ENCODE data around the gene AMBRA1. TPM values are rescaled to one million over a fixed set of nuclear protein-coding genes. Genes with fewer than 3 reads are reported as not detected.

Gene AMBRA1
- polyA plus RNA-seq, 1 experiment = 12.8 TPM

DNA sequence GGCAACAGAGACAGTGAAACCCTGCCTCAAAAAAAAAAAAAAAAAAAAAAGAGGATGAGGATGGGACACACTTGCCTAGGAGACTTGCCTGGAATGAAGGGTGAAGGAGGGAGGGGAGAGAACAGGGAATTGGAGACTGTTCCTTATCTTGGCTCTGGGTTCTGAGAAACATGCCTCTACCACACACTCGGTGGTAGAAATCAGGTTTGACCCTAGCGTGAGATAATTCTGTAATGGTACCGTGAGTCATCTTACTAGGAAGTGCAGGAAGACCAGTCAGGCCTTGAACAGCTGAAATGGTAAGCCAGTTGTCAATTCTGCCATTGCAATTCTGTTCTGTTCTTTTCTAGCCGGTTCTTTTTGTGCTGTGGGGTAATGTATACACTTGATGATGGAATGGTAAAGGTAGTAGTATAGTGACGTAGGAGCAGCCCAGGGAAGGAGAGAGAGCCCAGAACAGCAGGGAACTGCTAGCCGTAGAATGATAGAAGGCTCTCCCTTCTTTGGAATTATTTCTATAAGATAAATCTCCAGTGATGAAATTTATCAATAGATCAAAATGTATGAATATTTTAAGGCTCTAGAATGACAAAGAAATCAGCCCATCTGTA lies 3.9 kb upstream of the AMBRA1 start:
- DNase-seq (ENCODE audit: low read depth) = no peak
- H3K4me3 ChIP-seq (ENCODE audit: low read depth, low read length) = no peak overlapping the region
- H3K27me3 ChIP-seq (ENCODE audit: control insufficient read depth, insufficient read depth, low read length) = no peaks in the 10 kb centered on the region
- TF ChIP-seq, protein P1, sequence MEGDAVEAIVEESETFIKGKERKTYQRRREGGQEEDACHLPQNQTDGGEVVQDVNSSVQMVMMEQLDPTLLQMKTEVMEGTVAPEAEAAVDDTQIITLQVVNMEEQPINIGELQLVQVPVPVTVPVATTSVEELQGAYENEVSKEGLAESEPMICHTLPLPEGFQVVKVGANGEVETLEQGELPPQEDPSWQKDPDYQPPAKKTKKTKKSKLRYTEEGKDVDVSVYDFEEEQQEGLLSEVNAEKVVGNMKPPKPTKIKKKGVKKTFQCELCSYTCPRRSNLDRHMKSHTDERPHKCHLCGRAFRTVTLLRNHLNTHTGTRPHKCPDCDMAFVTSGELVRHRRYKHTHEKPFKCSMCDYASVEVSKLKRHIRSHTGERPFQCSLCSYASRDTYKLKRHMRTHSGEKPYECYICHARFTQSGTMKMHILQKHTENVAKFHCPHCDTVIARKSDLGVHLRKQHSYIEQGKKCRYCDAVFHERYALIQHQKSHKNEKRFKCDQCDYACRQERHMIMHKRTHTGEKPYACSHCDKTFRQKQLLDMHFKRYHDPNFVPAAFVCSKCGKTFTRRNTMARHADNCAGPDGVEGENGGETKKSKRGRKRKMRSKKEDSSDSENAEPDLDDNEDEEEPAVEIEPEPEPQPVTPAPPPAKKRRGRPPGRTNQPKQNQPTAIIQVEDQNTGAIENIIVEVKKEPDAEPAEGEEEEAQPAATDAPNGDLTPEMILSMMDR (IDR thresholded peaks at IDR 0.05; ENCODE audit: insufficient read depth, low read depth, low read length) = no peak
- no peaks in the 10 kb centered on the region for H3K36me3 ChIP-seq (ENCODE audit: control insufficient read depth, insufficient read depth, low read length)
- ChIA-PET CTCF (no interaction called here), POLR2A (no interaction called here)

DNA sequence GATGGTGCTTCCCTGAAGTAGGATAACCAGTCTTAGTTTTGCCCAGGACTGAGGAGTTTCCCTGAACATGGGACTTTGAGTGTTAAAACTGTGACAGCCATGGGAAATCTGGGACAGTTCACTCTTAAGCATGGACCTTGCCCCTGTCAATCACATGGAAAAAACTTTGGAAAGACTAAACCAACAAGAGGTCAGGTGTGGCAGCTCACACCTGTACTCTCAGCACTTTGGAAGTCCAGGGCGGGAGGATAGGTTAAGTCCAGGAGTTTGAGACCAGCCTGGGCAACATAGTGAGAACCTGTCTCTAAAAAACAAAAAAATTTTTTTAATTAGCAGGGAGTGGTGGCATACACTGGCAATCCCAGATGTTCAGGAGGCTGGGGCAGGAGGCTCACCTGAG lies 3.3 kb upstream of the AMBRA1 start:
- ChIA-PET POLR2A (no interaction called here), CTCF (no interaction called here)

DNA sequence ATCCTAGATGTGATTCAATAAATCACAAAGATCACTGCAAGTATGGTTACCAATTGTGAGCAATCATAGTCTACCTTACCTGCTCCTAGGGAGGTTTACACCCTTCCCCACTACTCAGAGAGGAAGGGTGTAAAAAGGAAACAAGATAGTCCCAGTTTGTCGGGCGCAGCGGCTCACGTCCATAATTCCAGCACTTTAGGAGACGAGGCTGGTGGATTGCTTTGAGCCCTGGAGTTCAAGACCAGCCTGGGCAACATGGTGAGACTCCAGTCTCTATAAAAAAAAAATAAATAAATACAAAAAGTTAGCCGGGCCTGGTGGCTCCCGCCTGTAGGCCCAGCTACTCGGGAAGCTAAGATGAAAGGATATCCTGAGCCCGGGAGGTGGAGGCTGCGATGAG lies 962 bp upstream of the AMBRA1 start:
- no peak for DNase-seq (ENCODE audit: low read depth)
- TF ChIP-seq, protein P1 (IDR thresholded peaks at IDR 0.05; ENCODE audit: insufficient read depth, low read depth, low read length) = no peak
- ChIA-PET CTCF (no interaction called here), POLR2A (no interaction called here)
- H3K27me3 ChIP-seq (ENCODE audit: control insufficient read depth, insufficient read depth, low read length) = no peaks in the 10 kb centered on the region
- H3K4me3 ChIP-seq (ENCODE audit: low read depth, low read length) = no peak overlapping the region
- H3K36me3 ChIP-seq (ENCODE audit: control insufficient read depth, insufficient read depth, low read length) = no peaks in the 10 kb centered on the region

More for the DNA sequence above, 3.3 kb upstream of the AMBRA1 start:
- no peaks in the 10 kb centered on the region for H3K27me3 ChIP-seq (ENCODE audit: control insufficient read depth, insufficient read depth, low read length)
- DNase-seq (ENCODE audit: low read depth) = no peak
- no peak overlapping the region for H3K4me3 ChIP-seq (ENCODE audit: low read depth, low read length)
- H3K36me3 ChIP-seq (ENCODE audit: control insufficient read depth, insufficient read depth, low read length) = no peaks in the 10 kb centered on the region
- TF ChIP-seq, protein P1 (IDR thresholded peaks at IDR 0.05; ENCODE audit: insufficient read depth, low read depth, low read length) = no peak

DNA sequence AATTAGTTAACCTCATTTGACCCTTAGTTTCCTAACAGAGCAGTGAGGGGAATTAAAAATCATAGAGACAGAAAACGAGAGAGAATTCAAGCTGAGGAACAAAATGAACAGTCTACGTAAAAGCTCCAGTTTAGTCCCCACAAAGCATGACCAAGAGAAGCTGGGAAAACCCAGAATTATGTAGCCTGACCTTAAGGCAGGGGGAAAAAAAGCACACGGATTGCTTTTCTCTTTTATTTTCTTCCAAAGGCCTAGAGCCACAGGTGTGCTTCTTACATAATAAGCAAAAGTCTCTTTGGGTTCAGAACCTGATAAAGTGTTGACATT lies 514 bp upstream of the AMBRA1 start:
- TF ChIP-seq, protein P1 (IDR thresholded peaks at IDR 0.05; ENCODE audit: insufficient read depth, low read depth, low read length) = no peak
- no peaks in the 10 kb centered on the region for H3K27me3 ChIP-seq (ENCODE audit: control insufficient read depth, insufficient read depth, low read length)
- ChIA-PET POLR2A (no interaction called here), CTCF (no interaction called here)
- DNase-seq (ENCODE audit: low read depth) = no peak
- no peaks in the 10 kb centered on the region for H3K36me3 ChIP-seq (ENCODE audit: control insufficient read depth, insufficient read depth, low read length)
- H3K4me3 ChIP-seq (ENCODE audit: low read depth, low read length) = peak overlapping the region; percentile 64

DNA sequence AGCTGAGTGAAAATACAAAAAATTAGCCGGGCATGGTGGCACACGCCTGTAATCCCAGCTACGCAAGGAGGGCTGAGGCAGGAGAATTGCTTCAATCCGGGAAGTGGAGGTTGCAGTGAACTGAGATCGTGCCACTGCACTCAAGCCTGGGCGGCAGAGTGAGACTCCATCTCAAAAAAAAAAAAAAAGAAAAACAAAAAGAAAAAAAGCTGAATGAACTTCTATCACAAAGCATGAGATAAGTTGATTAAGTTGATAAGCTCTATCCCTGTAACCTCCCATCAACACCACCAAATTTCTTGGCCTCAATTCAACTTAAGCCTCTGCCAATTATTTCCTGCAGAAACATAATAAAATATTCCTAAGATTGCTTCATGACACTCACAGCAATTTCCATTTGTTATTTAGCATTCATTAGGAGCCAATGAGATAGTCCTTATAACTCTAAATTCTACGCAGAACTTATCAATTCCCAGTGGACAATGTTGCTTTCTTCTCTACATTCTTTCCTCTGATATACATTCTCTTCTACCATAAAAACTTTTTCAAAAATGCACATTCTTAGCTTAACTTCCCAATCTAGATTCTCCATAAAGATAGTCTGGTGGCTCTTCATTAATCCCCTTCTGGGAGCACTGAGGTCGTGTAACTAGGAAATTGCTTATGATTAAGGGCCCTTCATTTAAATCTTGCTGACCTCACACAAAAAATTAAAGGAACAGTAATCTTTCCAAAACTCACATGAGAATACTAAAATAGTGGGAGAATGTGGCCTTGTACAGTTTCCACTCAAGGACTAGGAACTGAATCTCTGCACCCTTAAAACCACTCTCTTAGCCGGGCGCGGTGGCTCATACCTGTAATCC lies 2.9 kb downstream of the AMBRA1 start:
- TF ChIP-seq, protein P1 (IDR thresholded peaks at IDR 0.05; ENCODE audit: insufficient read depth, low read depth, low read length) = no peak
- ChIA-PET CTCF (no interaction called here), POLR2A (interaction anchor here (0.6 kb wide), 1 partner anchor 357 kb away, joined by 3 read pairs; no protein-coding TSS in a partner anchor)
- H3K27me3 ChIP-seq (ENCODE audit: control insufficient read depth, insufficient read depth, low read length) = no peaks in the 10 kb centered on the region
- DNase-seq (ENCODE audit: low read depth) = no peak
- no peak overlapping the region for H3K4me3 ChIP-seq (ENCODE audit: low read depth, low read length)
- no peaks in the 10 kb centered on the region for H3K36me3 ChIP-seq (ENCODE audit: control insufficient read depth, insufficient read depth, low read length)

Data from BJ (cell line).